H1 (cell line): Measurements from ENCODE around the gene ERAS. TPM values are rescaled to one million over a fixed set of nuclear protein-coding genes. Genes with fewer than 3 reads are reported as not detected.

Experiments used
- YY1 ChIP-seq: IDR thresholded peaks from 2 replicates; pipeline ENCODE4 v1.6.1; 2011; ENCODE audit warnings: low read depth, mild to moderate bottlenecking, low read length
- polyA plus RNA-seq, 7 experiments: library from polyadenylated mRNA; depleted of rRNA in 3 of 7; stranded (reverse) in 5 of 7; unstranded in 2 of 7; fragments of >200 nt in 5 of 7; fragments of 200-250 nt in 2 of 7; gene quantifications; 1 replicate in 5 of 7; 2 replicates in 1 of 7; 4 replicates in 1 of 7; pipeline versions ENCODE4 v1.2.1 to v1.2.3, GENCODE V29; 2011 to 2013; ENCODE audit warnings: missing spikeins in 2 of 7, mixed read lengths in 2 of 7
- total RNA-seq: library from RNA; stranded (reverse); fragmentation: NEBNext Ultra II Directional; extraction: Animal tissue kit (Norgen Biotek cat#: 25700); gene quantifications from 2 replicates; pipeline ENCODE4 v1.2.1, GENCODE V29; 2021

ERAS gene
- total and polyA plus RNA-seq, 2 of the 8 experiments (the other 6 are each of a cell fraction or from before 2014, with no cell fraction given) = 0.70 TPM; not detected in 1

GRCh38 chrX:48791063-48791820 is 35.1 kb upstream of the ERAS start (continued):
- no peak for TF ChIP-seq YY1
